ENCODE data around the gene SPRED3.
"Not testable (repeated sequence)": the region's sequence is repeated elsewhere in the genome, so short reads cannot be mapped to it uniquely, and the experiment has no call there.

SPRED3 gene

GRCh38 chr19:38392707-38393308, 4.3 kb downstream of the SPRED3 start:
- DNase-seq: peak; percentile 69

DNA sequence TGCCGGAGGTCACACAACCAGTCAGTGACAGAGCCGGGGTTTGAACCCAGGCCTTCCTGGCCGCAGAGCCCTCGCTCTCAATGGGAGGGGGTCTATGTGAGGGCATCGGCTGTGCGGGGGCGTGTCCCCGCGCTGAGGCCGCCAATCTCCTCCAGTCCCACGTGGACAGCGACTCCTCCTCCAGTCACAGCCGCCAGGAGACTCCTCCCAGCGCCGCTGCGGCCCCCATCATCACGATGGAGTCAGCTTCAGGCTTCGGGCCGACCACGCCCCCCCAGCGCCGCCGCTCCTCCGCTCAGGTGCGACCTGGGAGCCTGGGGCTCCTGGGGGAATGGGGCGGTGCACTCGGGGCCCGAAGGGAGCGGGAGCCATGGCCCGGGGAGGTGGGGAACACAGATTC, 6.0 kb downstream of the SPRED3 start:
- no peak for DNase-seq

DNA sequence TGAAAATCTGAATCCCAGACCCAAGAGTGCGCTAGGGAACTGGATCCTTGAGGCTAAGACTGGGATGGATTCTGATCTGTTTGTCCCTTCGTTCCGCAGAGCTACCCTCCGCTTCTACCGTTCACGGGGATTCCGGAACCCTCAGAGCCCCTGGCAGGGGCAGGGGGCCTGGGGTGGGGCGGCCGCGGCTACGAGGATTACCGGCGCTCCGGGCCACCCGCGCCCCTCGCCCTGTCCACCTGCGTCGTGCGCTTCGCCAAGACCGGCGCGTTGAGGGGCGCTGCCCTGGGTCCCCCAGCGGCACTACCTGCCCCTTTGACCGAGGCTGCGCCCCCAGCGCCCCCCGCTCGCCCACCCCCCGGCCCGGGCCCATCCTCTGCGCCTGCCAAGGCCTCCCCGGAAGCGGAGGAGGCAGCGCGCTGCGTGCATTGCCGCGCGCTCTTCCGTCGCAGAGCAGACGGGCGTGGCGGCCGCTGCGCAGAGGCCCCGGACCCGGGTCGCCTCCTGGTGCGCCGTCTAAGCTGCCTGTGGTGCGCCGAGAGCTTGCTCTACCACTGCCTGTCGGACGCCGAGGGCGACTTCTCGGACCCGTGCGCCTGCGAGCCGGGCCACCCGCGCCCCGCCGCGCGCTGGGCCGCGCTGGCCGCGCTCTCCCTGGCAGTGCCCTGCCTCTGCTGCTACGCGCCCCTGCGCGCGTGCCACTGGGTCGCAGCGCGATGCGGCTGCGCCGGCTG, 7.1 kb downstream of the SPRED3 start:
- DNase-seq: no peak

- DNase-seq: no peak
Measured at GRCh38 chr19:38399081-38399480, 10.6 kb downstream of the SPRED3 start.

DNA sequence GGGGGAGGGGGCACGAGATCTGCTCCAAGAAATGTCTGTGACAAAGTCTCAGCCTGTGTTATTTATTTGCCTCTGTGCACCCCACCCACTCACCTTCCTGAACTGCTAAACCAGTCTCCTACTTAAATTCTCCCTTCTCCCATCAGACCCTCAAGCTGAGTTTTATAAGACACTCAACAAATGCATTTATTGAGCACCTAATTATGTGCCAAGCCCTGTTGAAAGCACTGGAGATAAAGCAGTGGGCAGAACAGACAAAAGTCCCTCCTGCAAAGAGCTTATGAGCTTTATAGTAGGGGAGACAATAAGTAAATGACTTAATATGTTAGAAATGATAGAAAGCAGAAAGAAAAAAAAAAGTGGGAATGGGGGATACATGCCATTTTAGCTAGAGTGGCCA, 11.0 kb downstream of the SPRED3 start:
- DNase-seq: no peak

DNA sequence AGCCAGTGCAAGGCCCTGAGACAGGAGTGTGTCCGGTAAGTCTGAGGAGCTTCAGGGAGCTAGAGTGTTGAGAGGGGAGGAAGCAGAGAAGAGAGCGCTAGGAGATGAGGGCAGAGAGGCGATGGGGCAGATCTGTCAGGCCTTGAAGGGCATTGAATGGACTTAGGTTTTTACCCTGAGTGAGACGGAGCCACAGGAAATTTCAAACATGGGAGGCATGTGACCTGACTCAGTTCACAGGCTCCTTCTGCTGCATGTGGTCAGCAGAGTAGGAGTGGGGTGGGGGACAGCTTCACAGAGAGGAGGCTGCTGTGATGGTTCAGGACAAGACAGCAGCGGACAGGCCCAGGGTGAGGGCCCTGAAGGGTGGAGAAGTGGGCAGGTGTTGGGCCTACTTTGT, 11.9 kb downstream of the SPRED3 start:
- DNase-seq: no peak

- no peak for DNase-seq
Measured at GRCh38 chr19:38401148-38401547, 12.7 kb downstream of the SPRED3 start.

DNA sequence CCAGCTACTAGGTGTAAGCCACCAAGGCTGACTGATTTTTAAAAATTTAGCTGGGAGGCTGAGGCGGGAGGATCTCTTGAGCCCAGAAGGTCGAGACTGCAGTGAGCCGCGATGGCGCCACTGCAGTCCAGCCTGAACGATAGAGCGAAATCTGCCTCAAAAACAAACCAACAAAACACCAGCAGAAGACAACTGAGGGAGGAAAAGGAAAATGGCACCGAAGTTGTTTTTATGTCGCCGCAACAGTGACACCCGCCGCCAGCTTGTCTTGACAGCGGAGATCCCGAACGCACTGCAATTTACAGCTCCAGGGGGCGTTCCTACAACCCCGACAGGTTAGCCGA, 14.1 kb downstream of the SPRED3 start:
- no peak for DNase-seq

- DNase-seq: peak; percentile 99
Measured at GRCh38 chr19:38402967-38403674, 14.6 kb downstream of the SPRED3 start, which contains the start of gene FAM98C. FAM98C (plus strand) TSS chr19:38403093; CDS start chr19:38403154, 61 bp downstream.

DNA sequence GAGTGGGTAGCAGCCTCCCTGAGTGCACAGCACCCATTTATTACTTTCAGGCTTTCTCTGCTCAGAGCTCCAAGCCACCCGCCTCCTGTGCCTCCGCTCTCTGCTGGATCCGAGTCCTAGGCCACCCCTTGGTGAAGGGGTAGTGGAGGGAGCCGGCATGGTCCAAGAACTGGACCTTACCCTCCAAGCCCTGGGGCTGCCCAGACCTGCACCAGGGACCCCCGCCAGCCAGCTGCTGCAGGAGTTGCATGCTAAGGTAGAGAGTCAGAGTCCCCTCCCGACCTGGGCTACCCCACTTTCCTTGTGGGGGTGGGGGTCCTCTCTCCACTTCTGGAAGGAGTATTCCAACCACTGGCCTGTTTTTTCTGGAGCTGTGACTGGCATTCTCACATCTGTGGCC, 16.4 kb downstream of the SPRED3 start:
- DNase-seq: no peak

- no peak for DNase-seq
Measured at GRCh38 chr19:38405276-38405675, 16.8 kb downstream of the SPRED3 start.

GRCh38 chr19:38409631-38410133, 21.2 kb downstream of the SPRED3 start:
- no peak for DNase-seq

- DNase-seq: not testable (repeated sequence)
Measured at GRCh38 chr19:38410407-38410806, 21.9 kb downstream of the SPRED3 start.

GRCh38 chr19:38411041-38411712, 22.7 kb downstream of the SPRED3 start:
- DNase-seq: no peak

GRCh38 chr19:38411898-38412297, 23.4 kb downstream of the SPRED3 start:
- DNase-seq: not testable (repeated sequence)

GRCh38 chr19:38412491-38412890, 24.0 kb downstream of the SPRED3 start:
- no peak for DNase-seq

DNA sequence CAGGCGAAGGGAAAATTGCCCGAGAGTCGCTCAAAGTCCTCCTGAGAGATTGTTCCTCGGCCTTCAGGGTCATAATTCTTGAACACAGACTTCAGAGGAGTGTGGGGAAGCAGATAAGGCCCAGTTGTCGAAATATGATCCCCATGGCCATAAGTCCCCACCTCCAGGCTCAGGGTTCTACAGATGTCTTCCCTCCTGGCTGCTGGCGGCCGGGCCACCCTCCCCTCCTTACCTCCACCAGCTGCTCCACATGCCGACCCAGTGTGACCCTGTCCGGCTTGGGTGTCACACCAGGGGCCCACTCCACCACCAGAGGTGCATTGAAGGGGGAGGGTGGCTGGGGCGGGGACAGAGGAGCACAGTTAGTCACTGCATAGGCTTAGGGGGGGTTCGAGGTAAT, 24.5 kb downstream of the SPRED3 start:
- peak; percentile 86 for DNase-seq

GRCh38 chr19:38413416-38413815, 24.9 kb downstream of the SPRED3 start:
- DNase-seq: no peak

- no peak for DNase-seq
Measured at GRCh38 chr19:38417146-38417543, 28.6 kb downstream of the SPRED3 start.

GRCh38 chr19:38417544-38418506, 29.3 kb downstream of the SPRED3 start:
- DNase-seq: peak; percentile 93

DNA sequence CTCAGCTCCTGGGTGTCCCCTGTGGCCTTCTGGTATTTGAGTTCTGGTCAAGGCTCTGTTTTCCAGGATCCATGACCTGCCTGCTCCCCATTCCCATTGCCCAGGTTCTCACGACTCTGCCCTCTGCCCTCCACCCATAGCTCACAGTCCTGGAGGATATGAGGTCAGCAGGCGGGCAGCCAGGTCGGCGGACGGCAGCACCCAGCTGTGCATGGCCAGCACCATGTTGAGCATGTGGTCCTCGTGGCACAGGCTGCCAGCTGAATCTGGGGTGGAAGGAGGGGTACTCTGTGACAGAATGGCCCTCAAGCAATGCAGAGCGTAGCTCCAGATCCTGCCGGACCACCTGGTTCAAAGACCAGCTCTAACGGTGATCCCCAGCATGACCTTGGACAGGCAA, 32.4 kb downstream of the SPRED3 start:
- DNase-seq: no peak

DNA sequence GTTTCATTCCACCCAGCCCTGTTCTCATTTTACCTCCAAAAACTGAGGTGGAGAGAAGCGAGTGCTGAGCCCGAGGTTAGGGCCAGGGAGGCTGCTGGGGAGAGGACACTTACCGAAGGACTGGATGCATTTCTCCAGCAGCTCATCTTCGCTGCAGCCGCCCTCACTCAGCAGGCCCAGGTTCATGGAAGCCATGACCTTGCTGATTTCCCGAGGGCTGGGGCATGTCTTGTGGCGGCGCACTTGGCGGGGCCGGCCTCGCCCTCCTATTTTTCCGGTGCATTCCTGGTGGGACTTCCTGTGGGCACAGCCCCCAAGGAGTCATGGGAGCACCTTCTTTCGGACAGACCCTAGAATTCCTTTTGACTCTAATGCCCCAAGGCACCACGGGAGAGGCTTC, 33.4 kb downstream of the SPRED3 start:
- no peak for DNase-seq
